OCI-LY7 (cell line): Measurements from ENCODE around the gene SETDB1.

ENCODE experiments used
- EZH2phosphoT487 ChIP-seq: fragments of 200-600 bp; sonication (generic); IDR thresholded peaks from 2 replicates; pipeline ENCODE4 v1.6.1; 2018; ENCODE audit warnings: low read depth, borderline replicate concordance, mild to moderate bottlenecking, mixed run types, antibody characterized with exemption, low read length, moderate library complexity, mixed read lengths
- TF ChIP-seq, protein P1 (sequence below): fragments of 200-600 bp; sonication (generic); conservative IDR thresholded peaks from 2 replicates; pipeline ENCODE4 v1.5.1; 2014; ENCODE audit warnings: mild to moderate bottlenecking, antibody characterized with exemption, low read length, moderate library complexity, mixed read lengths

DNA sequence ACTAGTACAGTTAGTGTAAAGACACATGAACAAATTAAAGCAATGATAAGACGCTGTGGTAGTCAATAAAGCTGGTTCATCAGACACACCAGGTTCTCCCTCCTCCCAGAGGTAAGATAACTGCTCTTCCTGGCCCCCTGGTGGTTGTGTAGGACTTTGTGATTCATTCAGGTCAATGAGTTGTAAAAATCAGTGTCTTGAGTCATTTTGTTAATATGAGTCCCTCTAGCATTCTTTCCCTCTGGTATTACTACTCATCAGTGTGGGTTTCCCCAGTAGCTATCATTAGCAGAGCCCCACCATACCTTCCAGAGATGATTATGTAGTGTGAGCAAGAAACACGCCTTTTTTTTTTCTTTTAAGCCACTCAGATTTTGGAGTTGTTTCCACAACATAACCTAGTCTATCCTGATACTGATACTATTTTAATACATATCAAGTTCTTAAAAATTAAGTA is 3.6 kb upstream of the SETDB1 start:
- TF ChIP-seq, protein P1, sequence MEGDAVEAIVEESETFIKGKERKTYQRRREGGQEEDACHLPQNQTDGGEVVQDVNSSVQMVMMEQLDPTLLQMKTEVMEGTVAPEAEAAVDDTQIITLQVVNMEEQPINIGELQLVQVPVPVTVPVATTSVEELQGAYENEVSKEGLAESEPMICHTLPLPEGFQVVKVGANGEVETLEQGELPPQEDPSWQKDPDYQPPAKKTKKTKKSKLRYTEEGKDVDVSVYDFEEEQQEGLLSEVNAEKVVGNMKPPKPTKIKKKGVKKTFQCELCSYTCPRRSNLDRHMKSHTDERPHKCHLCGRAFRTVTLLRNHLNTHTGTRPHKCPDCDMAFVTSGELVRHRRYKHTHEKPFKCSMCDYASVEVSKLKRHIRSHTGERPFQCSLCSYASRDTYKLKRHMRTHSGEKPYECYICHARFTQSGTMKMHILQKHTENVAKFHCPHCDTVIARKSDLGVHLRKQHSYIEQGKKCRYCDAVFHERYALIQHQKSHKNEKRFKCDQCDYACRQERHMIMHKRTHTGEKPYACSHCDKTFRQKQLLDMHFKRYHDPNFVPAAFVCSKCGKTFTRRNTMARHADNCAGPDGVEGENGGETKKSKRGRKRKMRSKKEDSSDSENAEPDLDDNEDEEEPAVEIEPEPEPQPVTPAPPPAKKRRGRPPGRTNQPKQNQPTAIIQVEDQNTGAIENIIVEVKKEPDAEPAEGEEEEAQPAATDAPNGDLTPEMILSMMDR: peak; percentile 94
- TF ChIP-seq EZH2phosphoT487: no peak
